Measurements from ENCODE around the gene PRDM16.
"Not testable (repeated sequence)": the region's sequence is repeated elsewhere in the genome, so short reads cannot be mapped to it uniquely, and the experiment has no call there.

The PRDM16 gene

GRCh38 chr1:3148171-3148570, 79.2 kb downstream of the PRDM16 start:
- DNase-seq, result no peak

GRCh38 chr1:3149277-3149676, 80.3 kb downstream of the PRDM16 start:
- no peak for DNase-seq

- no peak for DNase-seq
Measured at GRCh38 chr1:3151456-3151855, 82.5 kb downstream of the PRDM16 start.

- DNase-seq, result no peak
Measured at GRCh38 chr1:3152143-3152542, 83.1 kb downstream of the PRDM16 start.

- no peak for DNase-seq
Measured at GRCh38 chr1:3153197-3153596, 84.2 kb downstream of the PRDM16 start.

GRCh38 chr1:3153902-3154795, 85.1 kb downstream of the PRDM16 start:
- no peak for DNase-seq

GRCh38 chr1:3155056-3155925, 86.3 kb downstream of the PRDM16 start:
- DNase-seq, result no peak

GRCh38 chr1:3155926-3156220, 86.9 kb downstream of the PRDM16 start:
- DNase-seq, result no peak

- no peak for DNase-seq
Measured at GRCh38 chr1:3156936-3157335, 87.9 kb downstream of the PRDM16 start.

GRCh38 chr1:3158347-3158746, 89.3 kb downstream of the PRDM16 start:
- DNase-seq, result no peak

GRCh38 chr1:3159121-3159520, 90.1 kb downstream of the PRDM16 start:
- DNase-seq, result no peak

- DNase-seq, result no peak
Measured at GRCh38 chr1:3159996-3160395, 91.0 kb downstream of the PRDM16 start.

- DNase-seq, result no peak
Measured at GRCh38 chr1:3160647-3161145, 91.7 kb downstream of the PRDM16 start.

- DNase-seq, result no peak
Measured at GRCh38 chr1:3161176-3161840, 92.3 kb downstream of the PRDM16 start.

- no peak for DNase-seq
Measured at GRCh38 chr1:3162322-3162882, 93.4 kb downstream of the PRDM16 start.

- DNase-seq, result no peak
Measured at GRCh38 chr1:3163356-3163755, 94.4 kb downstream of the PRDM16 start.

- no peak for DNase-seq
Measured at GRCh38 chr1:3164671-3165070, 95.7 kb downstream of the PRDM16 start.

GRCh38 chr1:3165189-3165588, 96.2 kb downstream of the PRDM16 start:
- not testable (repeated sequence) for DNase-seq

- no peak for DNase-seq
Measured at GRCh38 chr1:3166206-3166918, 97.4 kb downstream of the PRDM16 start.

- no peak for DNase-seq
Measured at GRCh38 chr1:3167255-3167654, 98.3 kb downstream of the PRDM16 start.

GRCh38 chr1:3168678-3169077, 99.7 kb downstream of the PRDM16 start:
- DNase-seq, result no peak

- DNase-seq, result no peak
Measured at GRCh38 chr1:3169665-3170356, 100.8 kb downstream of the PRDM16 start.
